ENCODE data around the gene OPRL1.
"Not testable (repeated sequence)": the region's sequence is repeated elsewhere in the genome, so short reads cannot be mapped to it uniquely, and the experiment has no call there.

OPRL1 gene

DNA sequence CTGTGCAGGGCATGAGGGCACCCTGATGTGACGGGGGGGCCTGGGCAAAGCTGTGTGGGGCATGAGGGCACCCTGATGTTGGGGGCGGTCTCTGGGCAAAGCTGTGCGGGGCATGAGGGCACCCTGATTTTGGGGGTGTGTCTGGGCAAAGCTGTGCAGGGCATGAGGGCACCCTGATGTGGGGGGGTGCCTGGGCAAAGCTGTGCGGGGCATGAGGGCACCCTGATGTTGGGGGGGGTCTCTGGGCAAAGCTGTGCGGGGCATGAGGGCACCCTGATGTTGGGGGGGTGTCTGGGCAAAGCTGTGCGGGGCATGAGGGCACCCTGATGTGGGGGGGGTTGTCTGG lies 37.5 kb downstream of the OPRL1 start:
- not testable (repeated sequence) for DNase-seq (ENCODE audit: low spot score)

DNA sequence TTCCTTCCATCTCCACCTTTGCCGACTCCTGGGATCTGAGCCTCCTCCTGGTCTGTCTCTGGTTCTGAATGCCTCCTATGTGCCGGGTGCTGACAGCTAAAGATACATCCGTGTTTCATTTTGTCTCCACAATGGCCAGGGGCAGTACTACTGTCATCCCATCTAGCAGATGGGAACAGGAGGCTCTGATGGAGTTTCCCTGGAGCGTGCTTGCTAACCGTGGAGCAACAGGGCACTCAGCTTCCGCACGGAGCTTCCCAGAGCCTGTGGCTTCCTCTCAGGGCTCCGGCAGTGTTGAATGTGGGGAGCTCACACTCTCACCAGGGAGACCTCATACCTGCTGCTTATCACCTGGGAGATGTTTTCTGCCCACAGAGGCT lies 39.4 kb downstream of the OPRL1 start:
- no peak for DNase-seq (ENCODE audit: low spot score)

DNA sequence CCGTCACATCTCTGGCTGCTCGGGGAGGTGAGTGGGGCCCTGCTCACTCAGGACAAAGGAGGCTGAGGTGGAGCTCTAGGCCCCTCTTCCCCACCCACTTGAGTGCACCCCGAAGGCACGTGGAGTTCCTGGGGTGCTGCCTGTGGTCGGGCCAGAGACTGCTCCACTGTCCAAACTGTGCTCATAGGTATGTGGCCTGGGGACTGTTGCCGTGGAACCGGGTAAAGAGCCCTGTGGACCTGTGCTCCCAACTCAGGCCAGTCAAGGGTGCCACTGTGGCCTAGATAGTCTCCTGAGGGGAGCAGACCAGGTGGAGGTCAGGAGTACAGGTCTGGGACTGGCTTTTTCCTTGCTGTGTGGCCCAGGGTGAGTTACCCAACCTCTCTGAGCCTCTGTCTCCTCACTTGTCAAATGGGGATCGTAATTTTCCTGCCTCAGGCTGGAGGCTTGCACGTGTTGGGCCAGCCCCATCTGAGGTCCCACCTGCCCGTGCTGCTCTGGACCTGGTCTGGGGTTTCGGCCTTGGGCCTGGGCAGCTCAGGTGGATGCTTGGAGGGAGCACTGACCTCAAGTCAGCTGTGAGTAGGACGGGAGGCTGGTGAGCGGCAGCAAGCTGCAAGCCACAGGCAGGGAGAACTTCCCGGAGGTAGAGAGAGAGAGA lies 39.9 kb downstream of the OPRL1 start:
- DNase-seq (ENCODE audit: low spot score), result no peak

DNA sequence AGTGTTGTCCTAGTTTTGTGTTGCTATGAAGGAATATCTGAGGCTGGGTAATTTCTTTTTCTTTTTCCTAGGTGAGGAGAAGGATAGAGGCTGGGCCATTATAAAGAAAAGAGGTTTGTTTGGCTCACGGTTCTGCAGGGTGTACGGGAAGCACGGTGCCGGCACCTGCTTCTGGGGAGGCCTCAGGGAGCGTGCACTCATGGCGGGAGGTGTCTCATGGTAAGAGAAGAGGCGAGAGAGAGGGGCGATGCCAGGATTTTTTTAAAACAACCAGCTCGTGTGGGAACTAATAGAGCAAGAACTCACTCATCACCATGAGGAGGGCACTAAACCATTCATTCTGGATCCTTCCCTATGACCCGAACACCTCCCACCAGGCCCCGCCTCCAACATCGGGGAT lies 41.7 kb downstream of the OPRL1 start:
- DNase-seq (ENCODE audit: low spot score), result no peak

DNA sequence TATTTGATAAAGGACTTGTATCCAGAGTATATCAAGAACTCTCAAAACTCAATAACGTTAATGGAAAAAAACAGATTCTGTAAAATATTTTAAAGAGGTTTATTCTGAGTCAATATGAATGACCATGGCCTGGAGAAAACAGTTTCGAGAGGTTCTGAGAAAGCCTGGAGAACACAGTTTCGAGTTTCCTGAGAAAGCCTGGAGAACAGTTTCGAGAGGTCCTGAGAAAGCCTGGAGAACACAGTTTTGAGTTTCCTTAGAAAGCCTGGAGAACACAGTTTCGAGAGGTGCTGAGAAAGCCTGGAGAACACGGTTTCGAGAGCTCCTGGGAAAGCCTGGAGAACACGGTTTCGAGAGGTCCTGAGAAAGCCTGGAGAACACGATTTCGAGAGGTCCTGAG lies 43.0 kb downstream of the OPRL1 start:
- DNase-seq (ENCODE audit: low spot score), result not testable (repeated sequence)

DNA sequence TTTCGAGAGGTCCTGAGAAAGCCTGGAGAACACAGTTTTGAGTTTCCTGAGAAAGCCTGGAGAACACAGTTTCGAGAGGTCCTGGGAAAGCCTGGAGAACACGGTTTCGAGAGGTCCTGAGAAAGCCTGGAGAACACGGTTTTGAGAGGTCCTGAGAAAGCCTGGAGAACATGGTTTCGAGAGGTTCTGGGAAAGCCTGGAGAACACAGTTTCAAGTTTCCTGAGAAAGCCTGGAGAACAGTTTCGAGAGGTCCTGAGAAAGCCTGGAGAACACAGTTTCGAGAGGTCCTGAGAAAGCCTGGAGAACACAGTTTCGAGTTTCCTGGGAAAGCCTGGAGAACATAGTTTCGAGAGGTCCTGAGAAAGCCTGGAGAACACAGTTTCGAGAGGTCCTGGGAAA lies 43.6 kb downstream of the OPRL1 start:
- not testable (repeated sequence) for DNase-seq (ENCODE audit: low spot score)

DNA sequence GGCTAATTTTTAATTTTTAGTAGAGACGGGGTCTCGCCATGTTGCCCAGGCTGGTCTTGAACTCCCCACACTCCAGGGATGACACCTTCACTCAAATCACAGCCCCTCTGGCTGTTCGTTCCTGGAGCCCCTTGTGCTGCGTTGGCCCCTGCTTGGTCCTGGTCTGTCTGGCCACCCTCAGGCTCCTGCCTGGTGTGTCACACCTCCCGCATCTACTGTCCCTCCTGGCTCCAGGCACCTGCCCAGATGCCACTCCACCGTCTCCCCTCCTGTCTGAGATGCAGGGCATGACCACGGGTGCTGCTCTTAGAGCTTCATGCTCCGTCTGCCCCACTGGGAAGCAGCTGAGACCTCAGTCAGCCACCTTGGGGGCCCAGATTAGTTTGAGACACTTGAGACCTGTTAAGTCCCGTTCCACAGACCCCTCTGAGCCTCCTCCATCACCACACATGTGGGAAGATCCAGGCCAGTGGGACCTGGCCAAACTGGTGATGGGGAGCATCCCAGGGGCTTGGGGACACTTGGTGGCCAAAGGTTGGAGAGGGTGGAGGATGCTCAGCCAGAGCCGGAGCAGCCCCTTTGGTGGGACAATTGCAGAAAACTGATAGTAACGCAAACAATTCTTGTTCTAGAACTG lies 49.4 kb downstream of the OPRL1 start:
- DNase-seq (ENCODE audit: low spot score), result no peak

DNA sequence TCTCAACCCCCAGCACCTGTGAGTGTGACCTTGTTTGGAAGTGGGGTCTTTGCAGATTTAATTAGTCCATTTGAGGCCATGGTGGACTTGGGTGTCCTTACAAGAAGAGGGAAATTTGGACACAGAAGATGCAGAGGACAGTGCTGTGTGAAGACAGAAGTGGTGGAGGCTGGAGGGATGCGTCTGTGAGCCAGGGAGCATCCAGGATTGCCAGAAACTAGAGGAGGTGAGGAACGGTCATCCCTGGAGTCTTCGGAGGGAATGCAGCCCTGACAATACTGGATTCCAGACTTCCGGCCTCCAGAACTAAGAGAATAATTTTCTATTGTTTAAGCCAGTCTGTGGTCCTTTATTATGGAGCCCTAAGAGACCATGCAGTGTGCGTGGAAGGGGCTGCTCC lies 50.4 kb downstream of the OPRL1 start:
- no peak for DNase-seq (ENCODE audit: low spot score)

DNA sequence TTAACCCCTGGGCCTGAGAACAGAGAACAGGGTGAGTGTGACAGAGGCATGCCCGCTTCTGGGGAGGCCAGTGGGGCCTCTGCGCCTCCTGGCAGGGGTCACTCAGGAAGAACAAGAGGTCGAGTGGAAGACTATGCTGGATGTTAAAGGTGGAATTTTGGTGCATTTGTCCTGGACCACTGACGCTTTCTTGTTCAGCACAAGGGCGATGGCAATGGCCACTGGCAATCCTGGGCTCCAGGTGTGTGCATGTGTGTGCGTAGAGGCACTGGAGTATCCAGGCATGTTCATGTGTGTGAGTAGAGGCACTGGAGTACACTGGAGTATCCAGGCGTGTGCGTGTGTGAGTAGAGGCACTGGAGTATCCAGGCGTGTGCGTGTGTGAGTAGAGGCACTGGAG lies 51.0 kb downstream of the OPRL1 start:
- no peak for DNase-seq (ENCODE audit: low spot score)

DNA sequence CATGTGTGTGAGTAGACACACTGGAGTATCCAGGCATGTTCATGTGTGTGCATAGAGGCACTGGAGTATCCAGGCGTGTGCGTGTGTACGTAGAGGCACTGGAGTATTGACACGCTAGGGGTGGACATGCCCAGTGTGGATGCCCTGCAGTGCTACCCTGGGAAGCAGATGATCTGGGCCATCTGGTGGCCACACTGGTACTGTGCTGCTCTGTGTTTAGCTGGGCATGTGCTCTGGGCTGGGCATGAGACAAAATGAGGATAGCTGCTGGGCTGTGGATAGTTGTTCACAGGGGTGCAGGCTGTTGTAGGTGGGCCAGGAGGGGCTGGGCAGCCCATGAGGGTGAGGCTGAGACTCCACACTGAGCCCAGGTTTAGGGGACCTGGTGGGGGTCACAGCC lies 51.5 kb downstream of the OPRL1 start:
- DNase-seq (ENCODE audit: low spot score), result no peak

DNA sequence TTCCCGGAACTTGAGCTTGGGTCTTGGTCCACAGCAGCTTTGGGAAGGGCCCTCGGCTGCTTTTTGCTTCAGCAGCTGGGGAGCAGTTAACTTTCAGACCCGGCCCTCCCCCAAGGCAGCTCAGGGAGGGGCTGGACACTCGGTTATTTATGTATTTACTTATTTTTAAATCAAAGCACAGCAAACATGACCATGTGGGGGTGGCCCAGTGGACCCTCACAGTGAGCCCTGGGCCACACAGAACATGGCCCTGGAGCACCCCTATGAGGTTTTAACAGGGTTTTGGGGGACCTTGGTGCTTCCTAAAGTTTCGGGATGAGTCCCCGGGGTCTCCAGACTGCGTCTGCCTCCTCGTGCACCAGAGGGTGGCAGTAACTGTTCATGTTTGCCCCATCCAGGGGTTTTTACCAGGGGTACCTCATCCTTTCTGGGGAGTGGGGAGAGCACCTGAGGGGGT lies 54.1 kb downstream of the OPRL1 start:
- no peak for DNase-seq (ENCODE audit: low spot score)

DNA sequence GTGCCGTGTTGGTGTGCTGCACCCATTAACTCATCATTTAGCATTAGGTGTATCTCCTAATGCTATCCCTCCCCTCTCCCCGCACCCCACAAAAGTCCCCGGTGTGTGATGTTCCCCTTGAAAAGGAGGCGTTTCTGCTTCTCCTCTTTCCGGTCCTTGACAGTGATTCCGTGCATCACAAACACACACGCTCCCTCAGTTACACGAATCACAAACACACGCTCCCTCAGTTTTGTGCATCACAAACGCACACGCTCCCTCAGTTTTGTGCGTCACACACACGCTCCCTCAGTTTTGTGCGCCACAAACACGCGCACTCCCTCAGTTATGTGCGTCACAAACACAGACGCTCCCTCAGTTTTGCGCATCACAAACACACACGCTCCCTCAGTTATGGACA lies 54.9 kb downstream of the OPRL1 start:
- not testable (repeated sequence) for DNase-seq (ENCODE audit: low spot score)

DNA sequence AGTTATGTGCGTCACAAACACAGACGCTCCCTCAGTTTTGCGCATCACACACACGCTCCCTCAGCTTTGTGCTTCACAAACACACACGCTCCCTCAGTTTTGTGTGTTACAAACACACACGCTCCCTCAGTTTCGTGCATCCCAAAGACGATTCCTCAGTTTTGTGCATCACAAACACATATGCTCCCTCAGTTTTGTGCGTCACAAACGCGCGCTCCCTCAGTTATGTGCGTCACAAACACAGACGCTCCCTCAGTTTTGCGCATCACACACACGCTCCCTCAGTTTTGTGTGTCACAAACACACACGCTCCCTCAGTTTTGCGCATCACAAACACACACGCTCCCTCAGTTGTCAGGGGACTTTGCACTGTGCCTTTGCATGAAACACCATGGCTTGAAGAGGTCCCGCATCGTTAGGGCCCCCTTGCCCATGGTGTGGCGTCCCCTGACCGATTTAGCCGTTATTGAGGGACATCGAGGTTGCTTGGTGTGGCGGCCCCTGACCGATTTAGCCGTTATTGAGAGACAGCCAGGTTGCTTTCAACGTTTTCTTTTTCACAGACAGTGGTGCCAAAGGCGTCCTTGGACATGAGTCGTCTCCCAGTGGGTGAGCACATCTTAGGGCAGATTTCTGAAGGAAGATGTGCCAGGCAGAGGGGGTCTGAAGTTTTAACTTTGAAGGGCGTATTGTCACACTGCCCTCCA lies 56.3 kb downstream of the OPRL1 start:
- no peak for DNase-seq (ENCODE audit: low spot score)

DNA sequence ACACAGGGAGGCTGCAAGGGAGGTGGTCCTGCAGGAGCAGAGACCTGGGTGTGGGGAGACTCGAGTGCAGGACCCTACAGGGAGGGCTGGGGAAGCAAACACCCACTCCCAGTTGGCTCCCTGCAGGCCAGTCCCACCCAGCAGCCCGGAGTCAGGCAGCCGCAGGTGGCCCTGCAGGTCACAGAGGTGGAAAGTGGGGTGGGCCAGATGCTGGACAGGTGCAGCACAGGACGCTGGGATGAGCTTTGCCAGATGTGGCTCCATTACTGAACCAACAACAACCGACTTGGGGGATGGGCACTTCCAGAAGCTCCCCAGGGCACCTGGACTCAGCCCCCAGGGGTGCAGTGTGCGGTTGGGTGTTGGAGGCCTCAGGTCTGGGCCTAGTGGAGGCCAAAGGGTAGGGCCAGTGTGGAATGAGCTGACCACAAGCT lies 57.7 kb downstream of the OPRL1 start:
- no peak for DNase-seq (ENCODE audit: low spot score)

DNA sequence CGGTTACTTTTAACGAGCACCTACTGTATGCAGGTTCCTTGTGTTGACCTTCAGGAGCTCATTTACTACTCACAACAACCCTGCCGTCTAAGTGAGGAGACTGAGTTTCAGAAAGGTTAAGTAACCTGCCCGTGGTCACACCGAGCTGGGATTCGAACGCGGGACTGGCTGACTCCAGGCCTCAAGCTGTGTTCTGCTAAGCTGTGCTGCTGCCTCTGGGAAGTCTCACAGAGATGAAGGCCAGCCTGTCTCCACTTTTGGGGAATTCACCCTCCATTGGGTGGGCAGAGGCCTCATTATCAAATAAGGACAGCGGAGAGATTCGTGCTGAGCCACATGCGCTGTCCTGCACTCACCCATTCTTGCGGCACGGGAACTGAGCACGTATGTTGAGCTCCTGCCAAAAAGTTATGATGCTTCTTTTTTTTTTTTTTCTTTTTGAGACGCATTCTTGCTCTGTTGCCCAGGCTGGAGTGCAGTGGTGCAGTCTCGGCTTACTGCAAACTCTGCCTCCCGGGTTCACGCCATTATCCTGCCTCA lies 58.5 kb downstream of the OPRL1 start:
- DNase-seq (ENCODE audit: low spot score), result no peak

DNA sequence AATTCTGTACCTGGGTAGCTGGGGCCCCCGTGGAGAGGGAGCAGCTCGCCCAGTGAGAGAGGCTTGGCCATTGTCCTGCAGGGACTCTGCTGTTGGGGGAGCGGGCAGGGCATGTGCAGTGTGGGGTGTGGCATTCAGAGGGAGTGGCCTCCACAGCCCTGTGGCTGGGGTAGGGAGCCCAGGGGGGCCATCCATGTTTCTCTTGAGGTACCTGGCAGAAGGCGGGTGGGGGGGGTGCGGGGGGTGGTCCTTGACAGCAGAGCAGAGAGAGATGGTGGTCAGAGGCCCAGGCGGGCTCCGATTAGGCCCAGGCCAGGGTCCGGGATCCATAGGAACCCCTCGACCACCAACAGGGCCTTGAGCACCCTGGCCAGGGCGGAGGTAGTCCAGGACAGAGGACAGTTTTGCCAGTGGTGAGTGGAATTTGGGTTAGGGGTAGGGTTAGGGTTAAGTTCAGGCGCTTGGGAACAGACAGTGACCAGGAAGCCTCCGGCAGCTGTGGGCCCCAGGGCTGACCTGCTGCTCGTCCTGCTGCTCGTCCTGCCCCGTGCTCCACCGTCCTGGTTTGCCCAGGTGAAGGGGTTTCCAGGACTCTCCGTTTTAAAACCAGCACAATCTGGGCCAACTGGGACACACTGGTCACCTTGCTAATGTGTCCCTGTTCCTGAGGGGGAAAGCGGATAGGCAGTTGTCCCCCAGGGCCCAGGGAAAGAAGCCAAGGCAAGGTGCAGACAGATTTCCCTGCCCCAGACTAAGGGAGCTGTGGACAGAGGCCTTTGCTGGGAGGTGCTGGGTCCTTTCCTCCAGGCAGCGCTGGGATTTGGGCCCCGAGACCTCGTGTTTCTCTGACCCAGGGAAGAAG lies 59.5 kb downstream of the OPRL1 start:
- no peak for DNase-seq (ENCODE audit: low spot score)

DNA sequence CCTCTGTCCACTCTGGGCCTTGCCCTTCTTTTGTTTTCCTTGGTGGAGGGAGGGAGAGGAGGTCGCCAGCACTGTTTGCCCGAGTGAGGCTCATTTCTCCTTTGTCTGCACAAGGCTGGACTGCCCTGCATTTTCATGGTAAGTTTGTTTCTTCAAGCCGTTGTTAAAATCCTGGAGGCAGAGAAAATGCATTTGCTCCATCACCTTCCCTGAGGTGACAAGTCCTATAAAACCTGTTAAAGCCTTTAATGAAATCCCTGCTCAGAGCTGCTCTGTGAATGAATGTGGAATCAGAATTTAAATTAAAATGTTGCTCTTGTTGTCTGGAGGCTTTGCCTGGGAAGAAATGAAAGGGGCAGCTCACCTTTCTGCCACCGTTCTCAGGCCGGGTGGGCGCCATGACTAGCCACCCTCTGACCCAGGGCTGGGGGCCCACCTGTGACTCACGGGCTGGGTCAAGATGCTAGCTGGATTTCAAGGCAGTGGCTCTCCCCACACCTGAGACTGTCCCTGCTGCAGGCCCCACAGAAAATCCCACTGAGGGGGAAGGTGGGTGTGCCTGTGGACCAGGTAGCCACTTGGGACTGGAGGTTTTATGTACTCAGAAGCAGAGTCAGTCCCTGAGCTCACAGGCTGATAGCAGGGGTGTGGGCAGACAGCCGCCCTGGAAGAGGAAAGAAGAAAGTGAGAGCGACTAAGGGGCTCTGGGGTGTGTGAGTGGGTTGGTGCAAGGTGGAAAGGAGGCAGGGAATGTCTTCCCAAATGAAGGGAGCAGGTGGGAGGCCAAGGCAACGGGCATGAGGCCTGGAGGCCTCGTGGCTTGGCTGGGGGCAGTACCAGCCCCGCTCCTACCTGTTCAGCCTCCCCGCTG lies 60.4 kb downstream of the OPRL1 start:
- no peak for DNase-seq (ENCODE audit: low spot score)

DNA sequence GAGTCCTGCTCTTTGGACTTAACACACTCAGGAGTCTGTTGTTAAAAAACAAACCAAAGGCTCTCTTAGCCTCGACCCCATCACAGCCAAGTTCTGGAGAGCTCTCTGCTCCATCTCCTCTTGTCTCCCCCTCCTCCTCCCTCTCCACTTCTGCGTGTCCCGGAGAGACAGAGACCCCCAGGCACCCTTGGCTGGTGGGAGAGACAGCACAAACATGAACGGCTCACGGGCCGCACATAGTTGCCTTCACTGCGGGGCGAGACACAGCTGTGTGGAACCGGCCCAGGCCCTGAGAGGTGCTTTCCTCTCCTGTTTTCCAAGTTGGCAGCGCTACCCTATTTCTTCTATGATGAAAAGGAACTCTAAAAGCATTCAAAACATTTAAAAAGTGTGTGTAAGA lies 61.1 kb downstream of the OPRL1 start:
- no peak for DNase-seq (ENCODE audit: low spot score)

DNA sequence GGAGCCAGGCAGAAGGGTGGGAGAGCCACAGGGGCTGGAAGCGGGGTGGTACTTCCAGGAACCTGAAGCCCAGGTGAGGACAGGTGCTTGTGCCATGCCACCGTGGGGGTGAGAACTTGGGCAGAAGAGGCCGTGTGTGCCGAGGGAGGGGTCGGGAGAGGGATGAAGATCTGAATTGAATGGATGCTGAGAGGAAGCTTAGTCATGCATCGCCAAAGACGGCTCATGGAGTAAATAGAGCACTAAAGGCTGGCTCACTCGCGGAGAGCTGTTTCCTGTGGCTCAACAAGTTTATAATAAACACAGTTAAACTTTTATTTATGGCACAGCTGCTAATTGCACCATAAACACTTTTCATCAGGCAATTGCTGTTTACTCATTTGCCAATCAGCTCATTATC lies 62.7 kb downstream of the OPRL1 start:
- no peak for DNase-seq (ENCODE audit: low spot score)

DNA sequence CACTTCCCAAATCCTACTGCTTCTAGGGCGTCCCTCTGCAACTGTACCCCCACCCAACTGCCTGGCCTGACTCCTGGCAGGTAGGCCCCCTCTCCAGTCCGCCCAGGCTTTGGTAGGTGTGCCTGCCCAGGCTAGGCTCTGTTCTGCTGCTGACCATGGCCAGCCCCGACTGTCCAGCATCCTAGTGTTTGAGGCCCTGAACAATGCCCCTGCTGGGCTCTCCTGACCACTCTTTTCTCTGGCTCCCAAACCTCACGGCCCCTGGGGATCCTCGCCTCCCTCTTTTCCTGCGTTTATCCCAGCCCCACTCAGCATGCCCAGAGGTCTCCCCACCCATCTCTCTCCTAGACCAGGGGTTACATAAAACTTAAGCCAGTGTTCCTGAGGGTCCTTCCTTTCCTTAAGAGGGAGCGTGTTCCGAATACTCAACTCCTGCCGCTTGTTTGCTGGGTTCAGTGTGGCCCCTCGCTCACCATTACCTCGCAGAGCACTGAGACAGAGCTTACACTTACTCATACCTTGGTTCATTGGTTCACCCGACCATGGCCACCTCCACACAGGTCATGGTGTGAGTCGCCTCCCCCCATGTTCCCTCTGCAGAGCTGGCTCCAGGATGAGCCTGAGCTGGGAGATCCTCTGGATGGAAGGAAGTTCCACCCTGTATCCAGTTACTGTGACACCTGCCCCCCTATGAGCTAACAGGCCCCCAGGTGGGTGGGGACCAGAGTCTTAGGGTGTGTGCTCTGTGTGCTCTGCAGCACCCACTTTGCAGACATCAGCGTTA lies 63.3 kb downstream of the OPRL1 start:
- no peak for DNase-seq (ENCODE audit: low spot score)

All from HuH-7 (cell line).